Esophagus squamous epithelium (tissue), 4 donors: ENCODE measurements around the gene IQGAP2.

Experiments used
- CTCF ChIP-seq, 6 experiments: fragments of 450-650 bp in 4 of 6; fragments of 200-600 bp in 2 of 6; sonication (generic) in 2 of 6; IDR thresholded peaks; one replicate each; pipeline ENCODE4 v1.5.1; 2016 to 2019; ENCODE audit warnings: antibody characterized with exemption in 6 of 6, mild to moderate bottlenecking in 4 of 6, moderate library complexity in 4 of 6
- POLR2A ChIP-seq, 4 donors: fragments of 450-650 bp; IDR thresholded peaks; one replicate each; pipeline ENCODE4 v1.6.1; 2017; ENCODE audit warnings: antibody characterized with exemption in 4 of 4, mild to moderate bottlenecking in 4 of 4, moderate library complexity in 3 of 4

GRCh38 chr5:76371960-76372322, 31.1 kb upstream of the IQGAP2 start:
- TF ChIP-seq CTCF (IDR thresholded peaks at IDR 0.05) (no peak), POLR2A (IDR thresholded peaks at IDR 0.05) (no peak)
